ENCODE results near the gene MYBPC2.

GRCh38 chr19:50419022-50419579, 13.6 kb upstream of the MYBPC2 start:
- no peak for TF ChIP-seq EZH2 (IDR thresholded peaks at IDR 0.05; ENCODE audit: insufficient read depth, poor library complexity, severe bottlenecking)
- no peak for TF ChIP-seq EZH2phosphoT487 (IDR thresholded peaks at IDR 0.05; ENCODE audit: insufficient read depth, low read depth)

All from GM23248 (cell line).